HCT116 (cell line): Measurements from ENCODE around the gene ALOXE3. TPM values are rescaled to one million over a fixed set of nuclear protein-coding genes. Genes with fewer than 3 reads are reported as not detected.

Source experiments
- ATAC-seq: fragments of 200-7000 bp; cut with Tn5 transposase; 2 replicates; pipeline ENCODE4 v1.9.1; 2020; ENCODE audit warnings: mild to moderate bottlenecking, moderate library complexity
- BruUV-seq: library from RNA; stranded (reverse); fragments of 400-500 nt; replicated peaks from 2 replicates; lab custom pipeline; 2021; lab: Mats Ljungman, UMichigan
- CTCF ChIA-PET: fragments of 300-600 bp; sonication (Branson Sonifier 250); formaldehyde crosslinking; loops from one replicate; lab custom pipeline; 2021; ENCODE audit warnings: antibody characterized with exemption; lab: Charles Lee
- POLR2A ChIA-PET: fragments of 300-600, 350-600 bp; sonication (Branson Sonifier 250); formaldehyde crosslinking; loops from one replicate; lab custom pipeline; 2021; ENCODE audit warnings: antibody characterized with exemption; lab: Charles Lee
- RAD21 ChIA-PET, 2 experiments: fragments of 300-600 bp; sonication (Branson Sonifier 250); formaldehyde crosslinking; loops; one replicate each; lab custom pipeline; 2023; ENCODE audit warnings: low total read pairs in 2 of 2; ENCODE audit not compliant: uncharacterized antibody in 2 of 2, unreplicated experiment in 2 of 2, low non-redundant PET in 1 of 2; lab: Charles Lee
- DNase-seq: peaks from one replicate; pipeline ENCODE4 v3.0.0-alpha.2; 2010; ENCODE audit warnings: low read depth, low spot score
- H2AFZ ChIP-seq: fragments of 200-600 bp; shearing (Covaris generic), sonication (generic); 2 replicates; pipeline ENCODE4 v1.6.1; 2017; ENCODE audit warnings: low read depth, mixed run types, mixed read lengths, antibody characterized with exemption, low read length; ENCODE audit not compliant: poor library complexity, severe bottlenecking
- H3K27ac ChIP-seq: 2 replicates; pipeline ENCODE4 v1.5.1; 2012; ENCODE audit warnings: low read depth, low read length
- H3K27me3 ChIP-seq: fragments of 200-600 bp; sonication (generic); 2 replicates; pipeline ENCODE4 v1.6.1; 2016; ENCODE audit warnings: mixed run types, low read length, mixed read lengths; ENCODE audit not compliant: insufficient read depth
- H3K36me3 ChIP-seq, 2 experiments: fragments of 200-500 bp in 1 of 2; fragments of 200-600 bp in 1 of 2; sonication (Bioruptor generic) in 1 of 2; sonication (generic) in 1 of 2; 2 replicates each; pipeline versions ENCODE4 v1.5.1 to v1.6.1; 2014 to 2016; ENCODE audit warnings: low read length in 2 of 2, inconsistent platforms in 1 of 2, mixed read lengths in 1 of 2, mixed run types in 1 of 2; ENCODE audit not compliant: insufficient read depth in 2 of 2, control insufficient read depth in 1 of 2
- H3K4me1 ChIP-seq, 2 experiments: fragments of 200-600 bp in 1 of 2; sonication (generic) in 1 of 2; 2 replicates each; pipeline versions ENCODE4 v1.5.1 to v1.6.1; 2012 to 2017; ENCODE audit warnings: low read length in 2 of 2, inconsistent platforms in 1 of 2, mild to moderate bottlenecking in 1 of 2, mixed read lengths in 1 of 2, mixed run types in 1 of 2, moderate library complexity in 1 of 2; ENCODE audit not compliant: insufficient read depth in 2 of 2, control insufficient read depth in 1 of 2
- H3K4me2 ChIP-seq: fragments of 200-600 bp; sonication (generic); 2 replicates; pipeline ENCODE4 v1.6.1; 2017; ENCODE audit warnings: mixed run types, low read length, mixed read lengths
- H3K4me3 ChIP-seq, 2 experiments: fragments of 200-600 bp in 1 of 2; sonication (generic) in 1 of 2; replicated peaks in 1 of 2; 2 replicates each; pipeline ENCODE4 v1.5.1; 2011 to 2016; ENCODE audit warnings: low read length in 2 of 2, control low read depth in 1 of 2, low read depth in 1 of 2, mild to moderate bottlenecking in 1 of 2, mixed read lengths in 1 of 2, mixed run types in 1 of 2
- H3K79me2 ChIP-seq: fragments of 200-600 bp; sonication (generic); 2 replicates; pipeline ENCODE4 v1.6.1; 2017; ENCODE audit warnings: mild to moderate bottlenecking, mixed run types, low read length, moderate library complexity, mixed read lengths; ENCODE audit not compliant: insufficient read depth
- H3K9ac ChIP-seq: fragments of 200-600 bp; sonication (generic); 2 replicates; pipeline ENCODE4 v1.6.1; 2016; ENCODE audit warnings: low read length, mixed read lengths
- H3K9me2 ChIP-seq: fragments of 200-600 bp; sonication (generic), shearing (Covaris generic); 2 replicates; pipeline ENCODE4 v1.6.1; 2017; ENCODE audit warnings: mixed run types, mild to moderate bottlenecking, moderate library complexity; ENCODE audit not compliant: insufficient read depth
- H3K9me3 ChIP-seq, 2 experiments: fragments of 200-500 bp in 1 of 2; fragments of 200-600 bp in 1 of 2; sonication (Bioruptor generic) in 1 of 2; sonication (generic) in 1 of 2; 2 replicates each; pipeline ENCODE4 v1.6.1; 2014 to 2017; ENCODE audit warnings: low read length in 2 of 2, mixed read lengths in 2 of 2, inconsistent platforms in 1 of 2, low read depth in 1 of 2, mild to moderate bottlenecking in 1 of 2, mixed run types in 1 of 2, moderate library complexity in 1 of 2; ENCODE audit not compliant: control insufficient read depth in 1 of 2, insufficient read depth in 1 of 2
- H4K20me1 ChIP-seq: fragments of 200-600 bp; sonication (generic), shearing (Covaris generic); 2 replicates; pipeline ENCODE4 v1.6.1; 2017; ENCODE audit warnings: mixed run types, mild to moderate bottlenecking, moderate library complexity; ENCODE audit not compliant: insufficient read depth
- CBX3 ChIP-seq: IDR thresholded peaks from 2 replicates; pipeline ENCODE4 v1.6.1; 2012; ENCODE audit warnings: low read depth
- CEBPB ChIP-seq: IDR thresholded peaks from 2 replicates; pipeline ENCODE4 v1.6.1; 2012; ENCODE audit warnings: low read depth
- EGR1 ChIP-seq: IDR thresholded peaks from 2 replicates; pipeline ENCODE4 v1.6.1; 2012; ENCODE audit warnings: low read depth
- ELF1 ChIP-seq: IDR thresholded peaks from 2 replicates; pipeline ENCODE4 v1.6.1; 2012; ENCODE audit warnings: low read depth, borderline replicate concordance
- EZH2 ChIP-seq: fragments of 200-600 bp; sonication (generic); IDR thresholded peaks from 2 replicates; pipeline ENCODE4 v1.6.1; 2017; ENCODE audit warnings: antibody characterized with exemption, mixed run types
- EZH2phosphoT487 ChIP-seq: fragments of 200-600 bp; IDR thresholded peaks from 2 replicates; pipeline ENCODE4 v1.6.1; 2018; ENCODE audit warnings: antibody characterized with exemption, borderline replicate concordance
- FOSL1 ChIP-seq: IDR thresholded peaks from 2 replicates; pipeline ENCODE4 v1.6.1; 2012; ENCODE audit warnings: low read depth
- JUND ChIP-seq: IDR thresholded peaks from 2 replicates; pipeline ENCODE4 v1.6.1; 2012
- POLR2A ChIP-seq: IDR thresholded peaks from 2 replicates; pipeline ENCODE4 v1.7.0; 2011; ENCODE audit warnings: borderline replicate concordance; ENCODE audit not compliant: insufficient read depth, insufficient read length; ENCODE audit errors: extremely low read depth
- POLR2AphosphoS5 ChIP-seq: IDR thresholded peaks from 2 replicates; pipeline ENCODE4 v1.6.1; 2011; ENCODE audit warnings: mild to moderate bottlenecking, low read depth, low read length, moderate library complexity
- RAD21 ChIP-seq: IDR thresholded peaks from 2 replicates; pipeline ENCODE4 v1.6.1; 2012; ENCODE audit warnings: low read depth, mild to moderate bottlenecking
- SIN3A ChIP-seq: IDR thresholded peaks from 2 replicates; pipeline ENCODE4 v1.6.1; 2012; ENCODE audit warnings: low read depth
- YY1 ChIP-seq: IDR thresholded peaks from 2 replicates; pipeline ENCODE4 v1.6.1; 2011; ENCODE audit warnings: low read length, low read depth, moderate library complexity, mild to moderate bottlenecking; ENCODE audit not compliant: insufficient replicate concordance; ENCODE audit errors: extremely low read depth
- ZFX ChIP-seq: fragments of 450-650 bp; IDR thresholded peaks from 2 replicates; pipeline ENCODE4 v1.6.1; 2017
- ZNF274 ChIP-seq: fragments of 200-500 bp; sonication (Bioruptor generic); IDR thresholded peaks from 2 replicates; pipeline ENCODE4 v1.6.1; 2014; ENCODE audit warnings: mild to moderate bottlenecking, low read depth, low read length, inconsistent platforms
- intact Hi-C: fragments of 100-400 bp; cut with micrococcal nuclease; formaldehyde crosslinking; loops from 2 replicates; pipeline ENCODE4 v1.10.0; 2022
- total RNA-seq: library from RNA; stranded (reverse); gene quantifications from one replicate; pipeline ENCODE4 v1.2.1, GENCODE V29; 2021; ENCODE audit not compliant: unreplicated experiment
- TF ChIP-seq, protein P1 (sequence below): IDR thresholded peaks from 2 replicates; pipeline ENCODE4 v1.6.1; 2011; ENCODE audit warnings: mild to moderate bottlenecking, low read length, moderate library complexity; ENCODE audit not compliant: insufficient replicate concordance; ENCODE audit errors: extremely low read depth
- TF ChIP-seq, protein P2 (sequence below): IDR thresholded peaks from 2 replicates; pipeline ENCODE4 v1.6.1; 2012
- TF ChIP-seq, protein P3 (sequence below): IDR thresholded peaks from 2 replicates; pipeline ENCODE4 v1.6.1; 2012; ENCODE audit warnings: low read depth
- TF ChIP-seq, protein P4 (sequence below): IDR thresholded peaks from 2 replicates; pipeline ENCODE4 v1.6.1; 2012

ALOXE3 gene
- total RNA-seq, 1 experiment from 2014 or later = 3.5 TPM

DNA sequence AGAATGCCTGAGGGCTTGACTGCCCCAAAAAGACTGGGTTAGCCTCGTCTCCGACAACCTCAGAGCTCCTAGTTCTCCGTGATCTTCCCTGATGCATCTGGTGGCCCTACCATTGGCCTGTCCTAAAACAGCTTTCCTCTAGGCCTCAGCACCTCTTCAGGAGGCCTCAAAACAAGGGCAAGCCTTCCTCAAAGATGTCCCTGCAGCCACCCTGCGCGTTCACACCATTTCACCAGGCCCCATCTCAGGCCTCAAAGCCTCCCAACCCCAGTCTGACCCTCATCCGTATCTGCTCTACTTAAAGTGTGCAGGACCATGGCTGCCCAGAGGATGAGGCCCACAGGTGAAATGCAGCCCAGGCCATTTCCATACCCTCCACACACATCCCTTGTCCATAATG, 7.4 kb downstream of the ALOXE3 start:
- ChIA-PET RAD21 (no interaction called here), CTCF (interaction anchor here (0.6 to 2.3 kb wide), 10 partner anchors 9 to 51 kb away, joined by 3 to 17 read pairs (median 4); no protein-coding TSS in a partner anchor), POLR2A (interaction anchor here (1.3 to 1.6 kb wide), 2 partner anchors 9 to 50 kb away, joined by 3 to 4 read pairs; no protein-coding TSS in a partner anchor)
- Histone ChIP-seq H2AFZ (no peak overlapping the region), H3K4me1 (peaks cover 0 to 9% of the 10 kb centered on the region in 2 experiments; a peak in 2 of 4 replicates), H3K27ac (no peak overlapping the region), H3K79me2 (no peaks in the 10 kb centered on the region), H4K20me1 (no peaks in the 10 kb centered on the region), H3K4me2 (no peak overlapping the region), H3K9me2 (no peaks in the 10 kb centered on the region), H3K9ac (no peak overlapping the region), H3K4me3 (no peak overlapping the region), H3K9me3 (no peaks in the 10 kb centered on the region), H3K36me3 (no peaks in the 10 kb centered on the region), H3K27me3 (no peaks in the 10 kb centered on the region)
- DNase-seq (no peak), ATAC-seq (no peak)
- TF ChIP-seq YY1 = no peak
- TF ChIP-seq, protein P1, sequence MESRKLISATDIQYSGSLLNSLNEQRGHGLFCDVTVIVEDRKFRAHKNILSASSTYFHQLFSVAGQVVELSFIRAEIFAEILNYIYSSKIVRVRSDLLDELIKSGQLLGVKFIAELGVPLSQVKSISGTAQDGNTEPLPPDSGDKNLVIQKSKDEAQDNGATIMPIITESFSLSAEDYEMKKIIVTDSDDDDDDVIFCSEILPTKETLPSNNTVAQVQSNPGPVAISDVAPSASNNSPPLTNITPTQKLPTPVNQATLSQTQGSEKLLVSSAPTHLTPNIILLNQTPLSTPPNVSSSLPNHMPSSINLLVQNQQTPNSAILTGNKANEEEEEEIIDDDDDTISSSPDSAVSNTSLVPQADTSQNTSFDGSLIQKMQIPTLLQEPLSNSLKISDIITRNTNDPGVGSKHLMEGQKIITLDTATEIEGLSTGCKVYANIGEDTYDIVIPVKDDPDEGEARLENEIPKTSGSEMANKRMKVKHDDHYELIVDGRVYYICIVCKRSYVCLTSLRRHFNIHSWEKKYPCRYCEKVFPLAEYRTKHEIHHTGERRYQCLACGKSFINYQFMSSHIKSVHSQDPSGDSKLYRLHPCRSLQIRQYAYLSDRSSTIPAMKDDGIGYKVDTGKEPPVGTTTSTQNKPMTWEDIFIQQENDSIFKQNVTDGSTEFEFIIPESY = no peak
- TF ChIP-seq, protein P2, sequence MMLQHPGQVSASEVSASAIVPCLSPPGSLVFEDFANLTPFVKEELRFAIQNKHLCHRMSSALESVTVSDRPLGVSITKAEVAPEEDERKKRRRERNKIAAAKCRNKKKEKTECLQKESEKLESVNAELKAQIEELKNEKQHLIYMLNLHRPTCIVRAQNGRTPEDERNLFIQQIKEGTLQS = no peak
- TF ChIP-seq SIN3A = no peak
- TF ChIP-seq FOSL1 = no peak
- TF ChIP-seq EZH2phosphoT487 = no peak
- TF ChIP-seq CEBPB = no peak
- no peak for TF ChIP-seq RAD21
- no peak for TF ChIP-seq CBX3
- TF ChIP-seq ZFX = no peak
- TF ChIP-seq, protein P3, sequence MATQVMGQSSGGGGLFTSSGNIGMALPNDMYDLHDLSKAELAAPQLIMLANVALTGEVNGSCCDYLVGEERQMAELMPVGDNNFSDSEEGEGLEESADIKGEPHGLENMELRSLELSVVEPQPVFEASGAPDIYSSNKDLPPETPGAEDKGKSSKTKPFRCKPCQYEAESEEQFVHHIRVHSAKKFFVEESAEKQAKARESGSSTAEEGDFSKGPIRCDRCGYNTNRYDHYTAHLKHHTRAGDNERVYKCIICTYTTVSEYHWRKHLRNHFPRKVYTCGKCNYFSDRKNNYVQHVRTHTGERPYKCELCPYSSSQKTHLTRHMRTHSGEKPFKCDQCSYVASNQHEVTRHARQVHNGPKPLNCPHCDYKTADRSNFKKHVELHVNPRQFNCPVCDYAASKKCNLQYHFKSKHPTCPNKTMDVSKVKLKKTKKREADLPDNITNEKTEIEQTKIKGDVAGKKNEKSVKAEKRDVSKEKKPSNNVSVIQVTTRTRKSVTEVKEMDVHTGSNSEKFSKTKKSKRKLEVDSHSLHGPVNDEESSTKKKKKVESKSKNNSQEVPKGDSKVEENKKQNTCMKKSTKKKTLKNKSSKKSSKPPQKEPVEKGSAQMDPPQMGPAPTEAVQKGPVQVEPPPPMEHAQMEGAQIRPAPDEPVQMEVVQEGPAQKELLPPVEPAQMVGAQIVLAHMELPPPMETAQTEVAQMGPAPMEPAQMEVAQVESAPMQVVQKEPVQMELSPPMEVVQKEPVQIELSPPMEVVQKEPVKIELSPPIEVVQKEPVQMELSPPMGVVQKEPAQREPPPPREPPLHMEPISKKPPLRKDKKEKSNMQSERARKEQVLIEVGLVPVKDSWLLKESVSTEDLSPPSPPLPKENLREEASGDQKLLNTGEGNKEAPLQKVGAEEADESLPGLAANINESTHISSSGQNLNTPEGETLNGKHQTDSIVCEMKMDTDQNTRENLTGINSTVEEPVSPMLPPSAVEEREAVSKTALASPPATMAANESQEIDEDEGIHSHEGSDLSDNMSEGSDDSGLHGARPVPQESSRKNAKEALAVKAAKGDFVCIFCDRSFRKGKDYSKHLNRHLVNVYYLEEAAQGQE = no peak
- TF ChIP-seq ZNF274 = no peak
- no peak for TF ChIP-seq JUND
- no peak for TF ChIP-seq EGR1
- no peak for TF ChIP-seq POLR2AphosphoS5
- TF ChIP-seq POLR2A = no peak
- TF ChIP-seq ELF1 = no peak
- TF ChIP-seq, protein P4, sequence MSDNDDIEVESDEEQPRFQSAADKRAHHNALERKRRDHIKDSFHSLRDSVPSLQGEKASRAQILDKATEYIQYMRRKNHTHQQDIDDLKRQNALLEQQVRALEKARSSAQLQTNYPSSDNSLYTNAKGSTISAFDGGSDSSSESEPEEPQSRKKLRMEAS = no peak
- TF ChIP-seq EZH2 = no peak
- BruUV-seq = no TSS peak
- intact Hi-C loops = loop anchor here (1.0 kb wide), 1 partner anchor 51 kb away; no protein-coding TSS in a partner anchor
